H1 (cell line): ENCODE measurements around the gene CFAP210. TPM values are rescaled to one million over a fixed set of nuclear protein-coding genes. Genes with fewer than 3 reads are reported as not detected.

Source experiments
- CTCF ChIA-PET: fragments of 300-600 bp; sonication (Branson Sonifier 250); formaldehyde crosslinking; loops from one replicate; lab custom pipeline; 2021; ENCODE audit not compliant: partially characterized antibody; lab: Charles Lee
- POLR2A ChIA-PET: fragments of 300-600 bp; sonication (Branson Sonifier 250); formaldehyde crosslinking; loops from one replicate; lab custom pipeline; 2021; ENCODE audit warnings: inconsistent platforms; ENCODE audit not compliant: partially characterized antibody; lab: Charles Lee
- DNase-seq, 2 experiments: peaks; one replicate each; pipeline versions ENCODE4 v3.0.0 to v3.0.0-alpha.2; 2010 to 2022; ENCODE audit warnings: low spot score in 2 of 2, low read depth in 1 of 2, mixed read lengths in 1 of 2
- FAIRE-seq: peaks from 2 replicates; lab custom pipeline; 2011; peaks lifted over from hg19 to GRCh38; lab: Jason Lieb, UNC
- H2AFZ ChIP-seq: 2 replicates; pipeline ENCODE4 v1.8.1; 2012; ENCODE audit warnings: low read length, inconsistent platforms
- H2AK5ac ChIP-seq: 2 replicates; pipeline ENCODE4 v1.6.1; 2013; ENCODE audit warnings: low read depth, low read length
- H2BK120ac ChIP-seq: replicated peaks from 2 replicates; pipeline ENCODE3; 2013; ENCODE audit warnings: low read depth, low read length, inconsistent platforms
- H2BK12ac ChIP-seq: 2 replicates; pipeline ENCODE4 v1.6.1; 2013; ENCODE audit warnings: low read depth, low read length
- H2BK15ac ChIP-seq: 2 replicates; pipeline ENCODE4 v1.6.1; 2013; ENCODE audit warnings: low read length
- H2BK20ac ChIP-seq: 2 replicates; pipeline ENCODE4 v1.6.1; 2013; ENCODE audit warnings: low read length
- H2BK5ac ChIP-seq: 2 replicates; pipeline ENCODE4 v1.6.1; 2013; ENCODE audit warnings: low read depth, low read length
- H3K14ac ChIP-seq: 2 replicates; pipeline ENCODE4 v1.6.1; 2013; ENCODE audit warnings: inconsistent platforms; ENCODE audit not compliant: insufficient read length
- H3K18ac ChIP-seq: 2 replicates; pipeline ENCODE4 v1.6.1; 2013; ENCODE audit warnings: low read length; ENCODE audit errors: extremely low read depth
- H3K23ac ChIP-seq: 2 replicates; pipeline ENCODE4 v1.6.1; 2013; ENCODE audit warnings: inconsistent platforms; ENCODE audit not compliant: insufficient read length
- H3K23me2 ChIP-seq: 2 replicates; pipeline ENCODE4 v1.6.1; 2013; ENCODE audit warnings: low read depth, low read length
- H3K27ac ChIP-seq: 2 replicates; pipeline ENCODE4 v1.6.1; 2011; ENCODE audit warnings: low read depth, low read length, inconsistent platforms
- H3K27me3 ChIP-seq, 4 experiments: replicated peaks in 1 of 4; 1 replicate in 1 of 4; 2 replicates in 3 of 4; pipeline versions ENCODE4 v1.6.1 to v1.8.1; 2011 to 2013; ENCODE audit warnings: low read length in 3 of 4, mild to moderate bottlenecking in 3 of 4, inconsistent platforms in 2 of 4, mixed read lengths in 2 of 4, moderate library complexity in 1 of 4; ENCODE audit not compliant: control insufficient read depth in 3 of 4, insufficient read depth in 3 of 4; ENCODE audit errors: extremely low read depth in 1 of 4
- H3K36me3 ChIP-seq, 4 experiments: 2 replicates each; pipeline versions ENCODE4 v1.6.1 to v1.8.1; 2011 to 2013; ENCODE audit warnings: mild to moderate bottlenecking in 4 of 4, low read length in 3 of 4, moderate library complexity in 2 of 4, control low read depth in 1 of 4, inconsistent platforms in 1 of 4; ENCODE audit not compliant: insufficient read depth in 4 of 4, control insufficient read depth in 2 of 4
- H3K4ac ChIP-seq: replicated peaks from 2 replicates; pipeline ENCODE3; 2013; ENCODE audit warnings: low read length, low read depth, mixed read lengths, inconsistent platforms; ENCODE audit not compliant: insufficient read length
- H3K4me1 ChIP-seq, 4 experiments: replicated peaks in 1 of 4; 1 replicate in 1 of 4; 2 replicates in 3 of 4; pipeline versions ENCODE4 v1.6.1 to v1.8.1; 2011 to 2013; ENCODE audit warnings: low read length in 3 of 4, inconsistent platforms in 2 of 4, mixed read lengths in 1 of 4; ENCODE audit not compliant: insufficient read depth in 4 of 4, control insufficient read depth in 3 of 4
- H3K4me2 ChIP-seq, 2 experiments: 2 replicates each; pipeline versions ENCODE4 v1.6.1 to v1.8.1; 2011 to 2013; ENCODE audit warnings: low read depth in 2 of 2, low read length in 2 of 2, control low read depth in 1 of 2, inconsistent platforms in 1 of 2, mild to moderate bottlenecking in 1 of 2; ENCODE audit not compliant: insufficient read depth in 1 of 2
- H3K4me3 ChIP-seq, 4 experiments: fragments of 200-600, 300-600 bp in 1 of 4; sonication (generic), shearing (Covaris generic), sonication (Bioruptor Twin) in 1 of 4; 2 replicates each; pipeline versions ENCODE4 v1.5.1 to v1.8.1; 2011 to 2016; ENCODE audit warnings: low read length in 4 of 4, low read depth in 3 of 4, control low read depth in 2 of 4, inconsistent platforms in 2 of 4, mild to moderate bottlenecking in 2 of 4, mixed read lengths in 1 of 4, moderate library complexity in 1 of 4; ENCODE audit not compliant: insufficient read depth in 2 of 4; ENCODE audit errors: extremely low read depth in 1 of 4
- H3K56ac ChIP-seq: replicated peaks from 2 replicates; pipeline ENCODE3; 2013; ENCODE audit warnings: low read depth, mild to moderate bottlenecking, mixed read lengths, low read length, inconsistent platforms; ENCODE audit not compliant: insufficient read length
- H3K79me1 ChIP-seq: 2 replicates; pipeline ENCODE4 v1.6.1; 2013; ENCODE audit warnings: low read depth, low read length, control low read depth
- H3K79me2 ChIP-seq, 2 experiments: 2 replicates each; pipeline versions ENCODE4 v1.6.1 to v1.8.1; 2012 to 2013; ENCODE audit warnings: low read length in 2 of 2, mild to moderate bottlenecking in 2 of 2, inconsistent platforms in 1 of 2; ENCODE audit not compliant: insufficient read depth in 2 of 2, control insufficient read depth in 1 of 2
- H3K9ac ChIP-seq, 4 experiments: replicated peaks in 1 of 4; 1 replicate in 1 of 4; 2 replicates in 3 of 4; pipeline versions ENCODE4 v1.6.1 to v1.8.1; 2011 to 2013; ENCODE audit warnings: low read depth in 3 of 4, low read length in 3 of 4, control low read depth in 2 of 4, mild to moderate bottlenecking in 2 of 4, moderate library complexity in 2 of 4, inconsistent platforms in 1 of 4; ENCODE audit errors: extremely low read depth in 1 of 4
- H3K9me3 ChIP-seq, 2 experiments: 2 replicates each; pipeline versions ENCODE4 v1.6.1 to v1.8.1; 2012 to 2013; ENCODE audit warnings: mild to moderate bottlenecking in 2 of 2, moderate library complexity in 2 of 2, control low read depth in 1 of 2, inconsistent platforms in 1 of 2, low read depth in 1 of 2, low read length in 1 of 2, mixed read lengths in 1 of 2; ENCODE audit not compliant: insufficient read depth in 2 of 2
- H4K20me1 ChIP-seq, 2 experiments: replicated peaks in 1 of 2; 2 replicates each; pipeline versions ENCODE3 to v1.8.1; 2011 to 2013; ENCODE audit warnings: inconsistent platforms in 2 of 2, low read length in 2 of 2, mild to moderate bottlenecking in 1 of 2; ENCODE audit not compliant: insufficient read depth in 2 of 2, control insufficient read depth in 1 of 2
- H4K5ac ChIP-seq: 2 replicates; pipeline ENCODE4 v1.6.1; 2013; ENCODE audit warnings: low read length, low read depth, mixed read lengths, inconsistent platforms; ENCODE audit not compliant: insufficient read length
- H4K8ac ChIP-seq: 2 replicates; pipeline ENCODE4 v1.8.0; 2013; ENCODE audit warnings: mild to moderate bottlenecking, moderate library complexity, low read length, inconsistent platforms; ENCODE audit not compliant: insufficient read depth; ENCODE audit errors: extremely low read depth
- H4K91ac ChIP-seq: replicated peaks from 2 replicates; pipeline ENCODE3; 2013; ENCODE audit warnings: low read length, mixed read lengths, inconsistent platforms; ENCODE audit not compliant: insufficient read length
- CHD1 ChIP-seq: IDR thresholded peaks from 2 replicates; pipeline ENCODE4 v1.6.1; 2012; ENCODE audit warnings: low read depth, low read length, improper control_type of control experiment
- GTF2F1 ChIP-seq: IDR thresholded peaks from 2 replicates; pipeline ENCODE4 v1.6.1; 2012; ENCODE audit warnings: low read depth, low read length, improper control_type of control experiment, borderline replicate concordance
- SIRT6 ChIP-seq: IDR thresholded peaks from one replicate; pipeline ENCODE4 v1.7.1; 2012; ENCODE audit warnings: low read length, inconsistent platforms
- TBP ChIP-seq: IDR thresholded peaks from 2 replicates; pipeline ENCODE4 v1.6.1; 2011; ENCODE audit warnings: low read depth, low read length, improper control_type of control experiment
- WGBS, 2 experiments: shearing (Covaris generic) in 1 of 2; methylation state at CpG; one replicate each; pipeline versions ENCODE4 v1.1.6 to v1.1.7; 2013 to 2015; ENCODE audit warnings: low lambda C conversion rate in 2 of 2, mixed read lengths in 2 of 2, inconsistent platforms in 1 of 2, low coverage in 1 of 2, missing lambda C conversion rate in 1 of 2; ENCODE audit not compliant: insufficient replicate concordance in 2 of 2, insufficient coverage in 1 of 2, insufficient read length in 1 of 2; ENCODE audit errors: extremely low coverage in 1 of 2, missing lambda C conversion rate in 1 of 2; 5-methylcytosine and 5-hydroxymethylcytosine counted together
- long read RNA-seq, 2 experiments: library from RNA in 1 of 2; library from capped mRNA in 1 of 2; stranded (forward); transcript quantifications; one replicate each; pipeline ENCODE4 v2.0.0, GENCODE V29; 2021; ENCODE audit warnings: inconsistent platforms in 1 of 2
- polyA minus RNA-seq, 3 experiments: library from RNA; depleted of rRNA, polyadenylated mRNA; stranded (reverse); fragments of >200 nt; gene quantifications; 1 replicate in 2 of 3; 2 replicates in 1 of 3; pipeline ENCODE4 v1.2.3, GENCODE V29; 2011
- polyA plus RNA-seq, 7 experiments: library from polyadenylated mRNA; depleted of rRNA in 3 of 7; stranded (reverse) in 5 of 7; unstranded in 2 of 7; fragments of >200 nt in 5 of 7; fragments of 200-250 nt in 2 of 7; gene quantifications; 1 replicate in 5 of 7; 2 replicates in 1 of 7; 4 replicates in 1 of 7; pipeline versions ENCODE4 v1.2.1 to v1.2.3, GENCODE V29; 2011 to 2013; ENCODE audit warnings: missing spikeins in 2 of 7, mixed read lengths in 2 of 7
- total RNA-seq: library from RNA; stranded (reverse); fragmentation: NEBNext Ultra II Directional; extraction: Animal tissue kit (Norgen Biotek cat#: 25700); gene quantifications from 2 replicates; pipeline ENCODE4 v1.2.1, GENCODE V29; 2021

CFAP210 gene, protein sequence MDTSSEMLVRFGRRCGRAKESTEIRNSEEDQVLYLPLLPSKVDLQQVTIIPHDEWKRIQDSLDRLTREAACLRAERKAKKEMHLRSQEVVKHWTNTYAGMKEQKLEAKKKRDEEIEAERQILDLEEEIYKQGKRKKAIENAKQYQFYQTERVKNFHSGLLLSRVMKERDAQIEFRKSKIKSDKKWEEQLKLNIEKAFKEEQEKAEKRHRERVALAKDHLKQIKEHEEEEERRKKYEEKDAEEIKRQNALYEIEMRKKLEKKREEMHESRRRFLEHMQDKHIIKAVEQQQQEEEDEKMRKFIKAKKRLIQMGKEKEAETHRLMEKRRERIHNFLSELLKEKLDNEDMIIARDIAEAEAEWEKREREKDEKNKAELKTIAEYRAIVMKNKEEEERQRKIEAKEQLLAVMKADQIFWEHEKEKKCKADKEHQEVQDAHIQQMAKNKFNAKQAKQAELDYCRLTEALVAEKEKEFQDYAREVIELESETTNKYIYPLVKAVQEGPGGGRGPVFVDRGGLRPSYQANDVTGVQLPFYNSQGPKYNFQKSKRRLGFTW
- total RNA-seq (0.37 and 0.86 TPM in 2 replicates), polyA plus RNA-seq (2011; rRNA removed) (0.03 and 0.06 TPM in 2 replicates), polyA minus RNA-seq (2011; rRNA and poly(A)+ RNA removed) (0.73 TPM in 1 of 2 replicates, not detected in the other)
- polyA plus RNA-seq (2011; cell fraction: cytosol; rRNA removed) = 0.16 TPM
- 0.06 TPM for polyA plus RNA-seq (2011; cell fraction: nucleus; rRNA removed)
- 0.25 to 0.87 TPM (median 0.47 TPM) in 4 replicates for polyA plus RNA-seq (2012, experiment 1 of 2)
- polyA plus RNA-seq (2012, experiment 2 of 2) = not detected
- 2.5 TPM for polyA plus RNA-seq (2013, experiment 1 of 2)
- polyA plus RNA-seq (2013, experiment 2 of 2) = 1.7 TPM
- polyA minus RNA-seq (2011; cell fraction: cytosol; rRNA and poly(A)+ RNA removed) = not detected
- polyA minus RNA-seq (2011; cell fraction: nucleus; rRNA and poly(A)+ RNA removed) = 0.50 TPM
- long read RNA-seq, experiment 1 = 0 reads
- long read RNA-seq, experiment 2, partial matches to known transcripts = 1 of 4 reads
- long read RNA-seq, experiment 2, other reads (novel, unspliced or antisense) = 3 of 4 reads

GRCh38 chr2:169694113-169694893, at the start of gene CFAP210, which contains the start of gene PHOSPHO2:
Gene CFAP210 (minus strand): TSS chr2:169694405. CDS start chr2:169694327, 78 bp downstream.
Gene PHOSPHO2 (plus strand): TSS chr2:169694469. CDS start chr2:169700972, 6,503 bp downstream.
- Histone ChIP-seq H2BK15ac (0 out of 2 replicates have a peak within 1 kb of the TSS, but pooled peaks have one; percentile 46), H3K27ac (peak within 1 kb of the TSS; percentile 90), H4K20me1 (no peaks in the 10 kb centered on the region), H2BK120ac (no peak within 1 kb of the TSS), H2AFZ (peak within 1 kb of the TSS; percentile 99), H3K4ac (no peak within 1 kb of the TSS), H3K18ac (0 out of 2 replicates have a peak within 1 kb of the TSS, but pooled peaks have one; percentile 51), H2AK5ac (no peak within 1 kb of the TSS), H3K79me1 (no peaks in the 10 kb centered on the region), H4K5ac (peak within 1 kb of the TSS; percentile 94), H4K8ac (peak within 1 kb of the TSS; percentile 89), H3K23me2 (peaks cover 5% of the 10 kb centered on the region), H3K9me3 (no peaks in the 10 kb centered on the region), H4K91ac (no peak within 1 kb of the TSS), H3K23ac (no peak within 1 kb of the TSS), H3K4me1 (peaks cover 0 to 1% (median 0%) of the 10 kb centered on the region in 4 experiments; a peak in 1 of 7 replicates), H2BK5ac (peak within 1 kb of the TSS; percentile 95), H3K9ac (peak within 1 kb of the TSS; percentile 63 to 92 (median 82)), H3K14ac (no peak within 1 kb of the TSS), H3K56ac (peak within 1 kb of the TSS; percentile 60), H3K27me3 (no peaks in the 10 kb centered on the region), H3K4me3 (peak within 1 kb of the TSS; percentile 64 to 93 (median 78)), H2BK12ac (peak within 1 kb of the TSS; percentile 55; the same call in 1 of the 2 replicates), H3K4me2 (peak within 1 kb of the TSS; percentile 66 to 98), H3K36me3 (peaks cover 0 to 17% (median 0%) of the 10 kb centered on the region in 4 experiments; a peak in 2 of 8 replicates), H3K79me2 (no peaks in the 10 kb centered on the region), H2BK20ac (no peak within 1 kb of the TSS)
- ChIA-PET CTCF (interaction anchor here (0.5 kb wide), 1 partner anchor 95 kb away, joined by 3 read pairs; no protein-coding TSS in a partner anchor), POLR2A (interaction anchor here (0.6 to 2.5 kb wide), 9 partner anchors 10 to 329 kb away, joined by 3 to 6 read pairs (median 4); partner anchors contain the start of gene KLHL23)
- 1% methylated on average over 50 of the region's 63 CpGs; no CpG with 5 or more reads in 1 of the 2 experiments for WGBS, 2 experiments
- FAIRE-seq = peak; percentile 83
- DNase-seq = peak; percentile 70 to 98
- TF ChIP-seq CHD1 (no peak), TBP (peak; percentile 47), SIRT6 (no peak), GTF2F1 (0 out of 2 replicates have a peak, but pooled peaks have one; percentile 68)
